HEK293 (cell line): ENCODE data around the gene TMEM143.

ENCODE experiments used
- AEBP2 ChIP-seq: fragments of 450-650 bp; formaldehyde crosslinking; IDR thresholded peaks from 2 replicates; pipeline ENCODE4 v1.5.1; 2016; ENCODE audit warnings: missing biosample characterization, missing genetic modification characterization, borderline replicate concordance
- ATF2 ChIP-seq: fragments of 450-650 bp; formaldehyde crosslinking; IDR thresholded peaks from 2 replicates; pipeline ENCODE4 v1.5.1; 2016; ENCODE audit warnings: missing biosample characterization, missing genetic modification characterization, low read depth
- BCL6B ChIP-seq: fragments of 450-650 bp; formaldehyde crosslinking; IDR thresholded peaks from 2 replicates; pipeline ENCODE4 v1.5.1; 2017; ENCODE audit warnings: missing biosample characterization, missing genetic modification characterization
- KLF10 ChIP-seq: fragments of 450-650 bp; IDR thresholded peaks from 2 replicates; pipeline ENCODE4 v1.5.1; 2018; ENCODE audit warnings: missing biosample characterization, mild to moderate bottlenecking, missing genetic modification characterization
- KLF16 ChIP-seq: fragments of 450-650 bp; formaldehyde crosslinking; IDR thresholded peaks from 2 replicates; pipeline ENCODE4 v1.5.1; 2017; ENCODE audit warnings: missing biosample characterization, missing genetic modification characterization
- KLF8 ChIP-seq: fragments of 450-650 bp; formaldehyde crosslinking; IDR thresholded peaks from 2 replicates; pipeline ENCODE4 v1.5.1; 2016; ENCODE audit warnings: missing biosample characterization, missing genetic modification characterization
- KLF9 ChIP-seq: fragments of 450-650 bp; formaldehyde crosslinking; IDR thresholded peaks from 2 replicates; pipeline ENCODE4 v1.5.1; 2016; ENCODE audit warnings: missing biosample characterization, missing genetic modification characterization, low read depth
- PRDM1 ChIP-seq: fragments of 450-650 bp; formaldehyde crosslinking; IDR thresholded peaks from 2 replicates; pipeline ENCODE4; 2016; ENCODE audit warnings: missing biosample characterization, missing genetic modification characterization
- SP3 ChIP-seq: fragments of 450-650 bp; formaldehyde crosslinking; IDR thresholded peaks from 2 replicates; pipeline ENCODE4 v1.5.1; 2016; ENCODE audit warnings: missing biosample characterization, missing genetic modification characterization
- SP7 ChIP-seq: fragments of 450-650 bp; formaldehyde crosslinking; IDR thresholded peaks from 2 replicates; pipeline ENCODE4 v1.5.1; 2016; ENCODE audit warnings: missing biosample characterization, missing genetic modification characterization
- TRIM28 ChIP-seq: IDR thresholded peaks from 2 replicates; pipeline ENCODE4 v1.6.1; 2011; ENCODE audit warnings: low read length, control low read depth, borderline replicate concordance
- ZBTB1 ChIP-seq: fragments of 450-650 bp; formaldehyde crosslinking; IDR thresholded peaks from 2 replicates; pipeline ENCODE4 v1.5.1; 2016; ENCODE audit warnings: missing biosample characterization, missing genetic modification characterization
- ZBTB17 ChIP-seq: fragments of 450-650 bp; formaldehyde crosslinking; IDR thresholded peaks from 2 replicates; pipeline ENCODE4 v1.5.1; 2016; ENCODE audit warnings: missing biosample characterization, missing genetic modification characterization
- ZBTB48 ChIP-seq: fragments of 450-650 bp; formaldehyde crosslinking; IDR thresholded peaks from 2 replicates; pipeline ENCODE4 v1.5.1; 2016; ENCODE audit warnings: missing biosample characterization, missing genetic modification characterization
- ZFP41 ChIP-seq: fragments of 450-650 bp; formaldehyde crosslinking; IDR thresholded peaks from 2 replicates; pipeline ENCODE4 v1.5.1; 2016; ENCODE audit warnings: missing biosample characterization, missing genetic modification characterization, borderline replicate concordance
- ZNF10 ChIP-seq: fragments of 450-650 bp; formaldehyde crosslinking; IDR thresholded peaks from 2 replicates; pipeline ENCODE4 v1.5.1; 2017; ENCODE audit warnings: missing biosample characterization, missing genetic modification characterization
- ZNF112 ChIP-seq: fragments of 450-650 bp; formaldehyde crosslinking; IDR thresholded peaks from 2 replicates; pipeline ENCODE4 v1.5.0; 2017; ENCODE audit warnings: missing biosample characterization, missing genetic modification characterization
- ZNF157 ChIP-seq: fragments of 450-650 bp; formaldehyde crosslinking; IDR thresholded peaks from 2 replicates; pipeline ENCODE4 v1.5.1; 2016; ENCODE audit warnings: missing biosample characterization, missing genetic modification characterization
- ZNF184 ChIP-seq: fragments of 450-650 bp; IDR thresholded peaks from 2 replicates; pipeline ENCODE4 v1.5.1; 2018; ENCODE audit warnings: missing biosample characterization, mild to moderate bottlenecking, missing genetic modification characterization
- ZNF19 ChIP-seq: fragments of 450-650 bp; formaldehyde crosslinking; IDR thresholded peaks from 2 replicates; pipeline ENCODE4; 2016; ENCODE audit warnings: missing biosample characterization, missing genetic modification characterization, low read depth
- ZNF23 ChIP-seq: fragments of 450-650 bp; formaldehyde crosslinking; IDR thresholded peaks from 2 replicates; pipeline ENCODE4 v1.5.1; 2016; ENCODE audit warnings: missing biosample characterization, missing genetic modification characterization, borderline replicate concordance
- ZNF266 ChIP-seq: fragments of 450-650 bp; formaldehyde crosslinking; IDR thresholded peaks from 2 replicates; pipeline ENCODE4 v1.5.1; 2016; ENCODE audit warnings: missing biosample characterization, missing genetic modification characterization, low read depth
- ZNF426 ChIP-seq: fragments of 450-650 bp; formaldehyde crosslinking; IDR thresholded peaks from 2 replicates; pipeline ENCODE4 v1.5.1; 2017; ENCODE audit warnings: missing biosample characterization, missing genetic modification characterization, mild to moderate bottlenecking, inconsistent platforms, moderate library complexity
- ZNF449 ChIP-seq: fragments of 450-650 bp; formaldehyde crosslinking; IDR thresholded peaks from 2 replicates; pipeline ENCODE4 v1.5.1; 2017; ENCODE audit warnings: missing biosample characterization, mild to moderate bottlenecking, missing genetic modification characterization, moderate library complexity
- ZNF473 ChIP-seq: fragments of 450-650 bp; formaldehyde crosslinking; IDR thresholded peaks from 2 replicates; pipeline ENCODE4 v1.5.1; 2017; ENCODE audit warnings: missing biosample characterization, missing genetic modification characterization
- ZNF560 ChIP-seq: fragments of 450-650 bp; formaldehyde crosslinking; IDR thresholded peaks from 2 replicates; pipeline ENCODE4 v1.5.1; 2017; ENCODE audit warnings: missing biosample characterization, missing genetic modification characterization, borderline replicate concordance
- ZNF596 ChIP-seq: fragments of 450-650 bp; IDR thresholded peaks from 2 replicates; pipeline ENCODE4 v1.5.0; 2018; ENCODE audit warnings: missing biosample characterization, mild to moderate bottlenecking, missing genetic modification characterization, moderate library complexity
- ZNF658 ChIP-seq: fragments of 450-650 bp; formaldehyde crosslinking; IDR thresholded peaks from 2 replicates; pipeline ENCODE4; 2016; ENCODE audit warnings: missing biosample characterization, missing genetic modification characterization
- ZNF664 ChIP-seq: fragments of 450-650 bp; formaldehyde crosslinking; IDR thresholded peaks from 2 replicates; pipeline ENCODE4 v1.5.1; 2016; ENCODE audit warnings: missing biosample characterization, missing genetic modification characterization
- ZNF707 ChIP-seq: fragments of 450-650 bp; formaldehyde crosslinking; IDR thresholded peaks from 2 replicates; pipeline ENCODE4 v1.5.1; 2016; ENCODE audit warnings: missing biosample characterization, missing genetic modification characterization
- ZNF791 ChIP-seq: fragments of 450-650 bp; formaldehyde crosslinking; IDR thresholded peaks from 2 replicates; pipeline ENCODE4 v1.5.1; 2016; ENCODE audit warnings: missing biosample characterization, missing genetic modification characterization
- ZSCAN18 ChIP-seq: fragments of 450-650 bp; formaldehyde crosslinking; IDR thresholded peaks from 2 replicates; pipeline ENCODE4 v1.5.1; 2016; ENCODE audit warnings: missing biosample characterization, missing genetic modification characterization

Gene TMEM143

GRCh38 chr19:48332662-48333466 lies 30.9 kb downstream of the TMEM143 start (continued):
- TF ChIP-seq TRIM28, result peak; percentile 74
- no peak for TF ChIP-seq ZNF664 (tag by site-specific recombination)
- no peak for TF ChIP-seq ZBTB1
- TF ChIP-seq ZSCAN18, result no peak
- TF ChIP-seq BCL6B (tag by site-specific recombination), result no peak
- peak; percentile 88; the same call in 1 of the 2 replicates for TF ChIP-seq SP7 (tag by site-specific recombination)
- no peak for TF ChIP-seq ATF2
- TF ChIP-seq ZFP41 (tag by site-specific recombination), result no peak
- TF ChIP-seq ZNF23 (tag by site-specific recombination), result no peak
- no peak for TF ChIP-seq ZNF473 (tag by site-specific recombination)
- no peak for TF ChIP-seq ZNF266 (tag by site-specific recombination)
- no peak for TF ChIP-seq ZNF19 (tag by site-specific recombination)
- no peak for TF ChIP-seq ZNF791 (tag by site-specific recombination)
- TF ChIP-seq ZBTB17 (tag by site-specific recombination), result peak; percentile 83; the same call in 1 of the 2 replicates
- no peak for TF ChIP-seq ZNF658 (tag by site-specific recombination)
- peak; percentile 22; the same call in 1 of the 2 replicates for TF ChIP-seq KLF8 (tag by site-specific recombination)
- TF ChIP-seq ZNF184, result no peak
- no peak for TF ChIP-seq ZNF426
- TF ChIP-seq ZBTB48 (tag by site-specific recombination), result no peak
- TF ChIP-seq KLF16 (tag by site-specific recombination), result peak; percentile 41; the same call in 1 of the 2 replicates
- no peak for TF ChIP-seq ZNF157
- no peak for TF ChIP-seq AEBP2
- TF ChIP-seq KLF9 (tag by site-specific recombination), result peak; percentile 64
- TF ChIP-seq ZNF596, result no peak
- TF ChIP-seq SP3 (tag by site-specific recombination), result peak; percentile 87
- no peak for TF ChIP-seq ZNF707
- 0 out of 2 replicates have a peak, but pooled peaks have one; percentile 6 for TF ChIP-seq ZNF449
- TF ChIP-seq ZNF560, result no peak
- TF ChIP-seq PRDM1 (tag by site-specific recombination), result no peak
- TF ChIP-seq ZNF10, result peak; percentile 5; the same call in 1 of the 2 replicates
- peak; percentile 79 for TF ChIP-seq KLF10 (tag by site-specific recombination)
- no peak for TF ChIP-seq ZNF112 (tag by site-specific recombination)
